DMS153 treated with DMSO at 0.1 percent for 48 hours (cell line): ENCODE measurements around the gene LRBA.

Source experiments
- DNase-seq: peaks from one replicate; lab custom pipeline; 2025; ENCODE audit not compliant: unreplicated experiment; lab: John Stamatoyannopoulos, UW

LRBA gene

DNA sequence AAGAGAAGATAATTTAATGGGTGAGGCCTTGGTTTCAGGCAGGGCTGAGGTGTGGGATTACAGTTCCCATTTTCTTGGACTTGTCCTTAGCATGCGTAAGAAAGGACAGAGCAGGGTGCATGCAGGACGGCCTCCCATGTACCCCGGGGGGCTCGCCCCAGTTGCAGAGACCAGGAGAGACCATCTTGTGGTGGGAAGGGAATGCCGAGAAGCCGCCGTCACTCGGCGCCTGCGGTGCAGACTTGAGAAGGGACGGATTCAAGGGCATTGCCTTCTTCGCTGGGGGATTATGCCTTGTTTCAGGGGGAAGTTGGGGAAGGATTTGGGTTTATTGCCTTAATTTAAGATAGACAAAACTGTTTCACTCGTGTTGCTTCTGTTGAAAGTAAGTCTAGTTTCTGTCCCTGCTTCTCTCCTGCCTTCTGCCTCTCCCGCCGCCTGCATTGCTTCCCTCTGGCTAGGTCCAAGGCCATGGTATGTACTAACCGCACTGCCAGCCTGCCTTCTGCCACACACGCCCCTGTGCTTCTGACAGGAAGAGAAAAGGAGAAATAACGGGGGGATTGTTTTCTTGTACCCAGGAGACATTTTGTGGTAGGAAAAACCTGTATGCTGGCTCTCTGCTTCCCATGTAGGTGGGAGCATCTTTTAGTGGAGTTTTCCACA, 761.0 kb downstream of the LRBA start:
- DNase-seq = no peak

DNA sequence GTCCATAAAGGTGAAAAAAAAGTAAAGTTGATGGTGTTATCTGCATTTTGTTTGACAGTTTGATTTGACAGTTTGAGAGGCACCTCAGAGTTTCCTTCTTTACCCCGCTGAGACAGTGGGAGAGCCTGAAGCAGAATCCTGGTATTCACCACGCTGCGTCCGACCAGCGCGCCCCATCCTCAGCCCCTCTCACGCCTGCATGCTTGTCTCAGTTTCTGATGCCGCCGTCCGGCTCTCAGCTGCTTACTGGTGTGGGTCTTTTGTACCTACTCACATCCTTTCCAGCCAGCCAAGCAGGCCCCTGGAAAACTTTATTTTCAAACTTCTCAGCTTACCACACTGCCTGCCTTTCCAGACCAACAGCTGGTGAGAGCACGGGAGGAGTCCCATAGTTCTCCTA, 761.7 kb downstream of the LRBA start:
- DNase-seq = no peak

GRCh38 chr4:150252741-150253140, 762.3 kb downstream of the LRBA start:
- no peak for DNase-seq

DNA sequence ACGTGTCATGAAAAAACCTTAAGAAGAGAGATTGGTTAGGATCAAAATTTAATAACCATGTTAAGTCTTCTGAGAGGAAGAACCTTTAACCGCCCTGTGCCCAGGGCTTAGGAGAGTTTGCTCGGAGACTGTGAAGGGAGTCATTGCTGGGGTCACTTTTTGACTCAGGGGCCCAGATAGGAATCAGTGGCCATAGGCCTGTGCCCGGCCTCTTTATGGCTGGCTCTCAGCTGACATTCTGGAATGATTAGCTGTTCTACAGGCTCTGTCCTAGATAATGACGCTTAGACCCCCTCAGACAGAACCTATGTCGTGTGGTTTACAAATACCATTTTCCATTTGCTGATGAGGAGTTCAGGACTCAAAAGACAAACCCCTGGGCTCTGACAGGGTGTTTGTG, 762.8 kb downstream of the LRBA start:
- no peak for DNase-seq

- no peak for DNase-seq
Measured at GRCh38 chr4:150251752-150252190, 763.3 kb downstream of the LRBA start.

DNA sequence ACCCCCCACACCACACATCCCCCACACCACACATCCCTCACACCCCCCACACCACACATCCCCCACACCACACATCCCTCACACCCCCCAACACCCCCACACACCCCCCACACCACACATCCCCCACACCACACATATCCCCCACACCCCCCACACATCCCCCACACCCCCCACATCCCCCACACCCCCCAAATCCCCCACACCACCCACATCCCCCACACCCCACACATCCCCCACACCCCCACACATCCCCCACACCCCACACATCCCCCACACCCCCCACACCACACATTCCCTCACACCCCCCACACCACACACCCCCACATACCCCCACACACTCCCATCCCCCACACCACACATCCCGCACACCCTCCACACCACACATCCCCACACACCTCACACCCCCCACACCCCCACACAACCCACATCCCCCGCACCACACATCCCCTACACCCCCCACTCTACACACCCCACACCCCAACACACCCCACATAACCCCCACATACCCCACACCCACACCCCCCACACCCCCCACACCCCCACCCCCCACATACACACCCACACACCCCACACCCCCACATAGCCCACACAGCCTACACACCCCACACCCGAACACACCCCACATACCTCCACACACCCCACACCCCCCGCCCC, 764.0 kb downstream of the LRBA start:
- DNase-seq = no peak

DNA sequence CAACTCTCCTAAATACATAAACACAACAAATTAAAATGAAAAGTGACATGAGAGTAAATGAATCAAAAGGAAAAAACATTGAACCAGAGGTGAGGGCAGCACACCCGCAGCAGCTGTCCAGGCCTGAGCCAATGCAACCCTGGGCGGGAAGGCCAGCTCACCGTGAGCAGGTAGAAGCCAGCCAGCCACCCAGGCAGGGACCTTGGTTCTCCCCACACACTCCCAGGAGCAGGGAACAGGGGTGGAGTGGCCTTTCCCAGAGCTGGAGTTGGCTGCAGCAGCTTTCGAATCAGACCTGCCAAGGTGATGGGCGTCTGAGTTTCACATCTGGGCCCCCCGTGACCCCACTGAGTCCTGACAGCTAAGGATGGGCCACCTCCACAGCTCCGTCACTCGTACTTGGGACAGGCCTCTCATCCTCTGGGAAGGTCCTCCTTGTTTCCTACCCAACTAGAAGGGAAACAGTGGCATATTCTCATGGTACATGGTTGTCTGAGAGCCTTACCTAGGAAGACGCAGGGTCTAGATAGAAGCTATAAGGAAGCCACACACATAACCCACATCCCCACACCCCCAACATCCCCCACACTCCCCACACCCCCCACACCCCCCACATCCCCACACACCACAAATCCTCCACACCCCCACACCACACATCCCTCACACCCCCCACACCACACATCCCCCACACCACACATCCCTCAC, 764.6 kb downstream of the LRBA start:
- DNase-seq = no peak

DNA sequence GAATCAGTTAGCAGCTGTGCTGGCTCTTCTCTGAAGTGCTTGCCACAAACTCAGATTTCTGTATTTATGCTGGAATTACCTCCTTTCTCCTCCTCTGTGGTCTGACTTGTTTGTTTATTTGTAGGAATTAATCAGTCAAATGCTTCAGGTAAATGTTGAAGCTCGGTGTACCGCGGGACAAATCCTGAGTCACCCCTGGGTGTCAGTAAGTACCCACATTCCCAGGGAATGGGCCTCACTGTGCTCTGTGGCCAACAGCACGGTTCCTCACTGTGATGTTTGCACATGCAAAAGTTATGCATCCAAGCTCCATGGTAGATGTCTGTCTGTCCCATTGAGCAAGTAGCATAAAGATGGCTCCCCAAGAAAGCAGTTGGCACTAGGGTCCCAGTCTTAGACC, 766.9 kb downstream of the LRBA start:
- DNase-seq = no peak

DNA sequence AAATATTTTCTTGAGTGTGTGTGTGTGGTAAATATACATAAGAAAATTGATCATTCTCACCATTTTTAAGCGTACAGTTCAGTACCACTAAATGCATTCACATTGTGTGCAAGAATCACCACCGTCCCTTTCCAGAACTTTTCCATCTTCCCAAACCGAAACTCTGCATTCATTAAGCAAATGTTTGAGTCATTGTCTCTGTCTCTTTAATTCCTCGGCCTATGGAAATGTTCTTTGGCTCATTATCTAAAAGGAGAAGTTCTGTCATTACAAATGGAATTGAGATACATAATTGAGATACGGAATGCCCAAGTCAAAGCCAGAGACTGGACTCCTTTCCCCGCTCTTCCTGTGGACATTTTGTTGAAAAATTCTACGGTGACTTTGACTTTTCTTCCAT, 767.9 kb downstream of the LRBA start:
- DNase-seq = no peak

DNA sequence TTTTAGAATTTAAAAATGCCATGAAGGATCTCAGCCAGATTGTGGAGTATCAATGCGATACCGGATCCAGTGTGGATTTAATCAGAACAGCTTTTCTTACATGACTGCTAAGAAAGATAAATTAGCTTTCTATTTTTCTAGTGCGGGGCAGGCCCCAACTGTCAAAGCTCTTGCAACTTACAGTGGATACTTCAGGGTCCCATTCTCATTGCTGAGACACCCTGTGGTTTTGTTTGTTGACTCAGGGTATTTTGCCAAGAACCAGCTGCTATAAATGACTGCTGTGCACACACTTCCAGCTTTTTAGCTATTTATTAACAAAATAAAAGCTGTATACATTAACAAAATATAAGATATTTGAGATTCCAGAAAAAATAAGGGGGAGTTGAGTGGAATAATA, 770.5 kb downstream of the LRBA start:
- no peak for DNase-seq

DNA sequence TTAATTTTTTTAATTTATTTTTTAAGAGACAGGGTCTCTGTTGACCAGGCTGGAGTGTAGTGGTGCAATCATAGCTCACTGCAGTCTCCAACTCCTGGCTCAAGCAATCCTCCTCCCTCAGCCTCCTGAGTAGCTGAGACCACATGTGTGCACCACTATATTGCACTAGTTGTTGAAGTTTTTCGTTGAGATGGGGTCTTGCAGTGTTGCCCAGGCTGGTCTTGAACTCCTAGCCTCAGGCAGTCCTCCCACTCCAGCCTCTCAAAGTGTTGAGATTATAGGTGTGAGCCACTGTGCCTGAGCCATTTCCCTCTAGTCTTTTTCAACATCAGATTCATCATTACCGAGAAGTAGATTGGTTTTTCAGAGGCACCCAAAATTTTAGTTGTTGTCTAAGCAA, 771.2 kb downstream of the LRBA start:
- no peak for DNase-seq

DNA sequence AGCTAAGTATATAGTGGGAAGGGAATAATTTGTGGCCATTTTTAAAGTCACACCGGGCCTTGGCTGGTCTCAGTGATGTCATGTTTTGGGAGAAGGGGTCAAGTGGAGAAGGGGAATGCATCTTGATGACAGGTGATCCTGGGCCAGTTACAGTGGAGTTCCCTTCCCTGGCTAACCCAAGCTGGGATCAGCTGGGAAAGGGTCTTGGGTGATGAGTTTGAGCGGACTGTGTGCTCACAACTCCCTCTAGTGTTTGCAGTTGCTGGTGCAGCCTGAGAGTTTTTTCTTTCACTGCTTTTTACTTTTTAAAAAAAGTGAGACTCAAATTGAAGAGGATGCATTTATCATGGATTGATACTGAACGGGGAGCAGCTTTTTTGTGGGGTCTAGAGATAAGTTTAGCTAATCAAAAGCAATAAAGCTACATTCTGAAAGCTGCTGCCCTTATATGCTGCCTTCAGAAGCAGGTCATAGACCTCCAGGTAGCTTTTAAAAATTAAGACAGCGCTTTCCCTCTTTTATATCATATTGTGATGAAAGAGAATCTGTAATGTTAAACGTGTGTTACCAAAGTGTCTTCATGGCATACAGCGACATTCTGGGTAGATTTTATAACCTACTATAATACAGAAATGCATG, 772.1 kb downstream of the LRBA start:
- DNase-seq = peak; percentile 33

GRCh38 chr4:150240011-150240410, 775.1 kb downstream of the LRBA start:
- DNase-seq = no peak

GRCh38 chr4:150238591-150238990, 776.5 kb downstream of the LRBA start:
- no peak for DNase-seq

DNA sequence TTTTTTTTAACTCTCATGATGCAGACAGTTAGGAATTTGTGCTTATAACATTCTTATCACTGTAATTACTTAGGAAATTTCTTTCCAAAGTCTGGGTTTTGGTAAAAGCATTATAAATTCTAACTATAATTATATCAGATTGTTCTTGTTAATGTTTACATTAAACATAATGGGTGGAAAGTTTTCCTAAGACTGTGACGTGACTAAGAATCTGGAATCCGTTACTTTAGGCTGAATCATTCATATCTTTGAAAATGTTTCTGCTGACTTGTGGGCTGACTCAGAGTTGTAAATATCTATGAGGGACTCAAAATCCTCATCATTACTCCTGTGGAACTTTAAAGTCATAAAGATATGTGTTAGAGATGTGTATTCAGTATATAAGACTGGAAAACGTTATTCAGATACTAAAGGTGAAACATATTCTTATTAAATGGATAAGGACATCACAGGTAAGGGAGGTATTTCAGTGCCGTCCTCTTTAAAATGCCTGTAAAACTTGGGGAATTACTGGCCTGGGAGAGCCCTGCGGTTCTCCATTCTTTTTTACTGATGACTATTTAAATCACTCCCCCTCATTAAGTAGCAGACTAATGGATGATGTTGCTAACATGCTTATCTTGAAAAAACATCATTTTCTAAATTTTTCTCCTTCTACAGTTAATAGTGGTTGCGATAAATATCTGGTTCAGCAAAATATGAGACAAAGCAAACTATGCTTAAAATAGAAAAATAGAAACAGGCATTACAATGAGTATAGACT, 777.8 kb downstream of the LRBA start:
- DNase-seq = no peak

- no peak for DNase-seq
Measured at GRCh38 chr4:150236626-150237025, 778.5 kb downstream of the LRBA start.

DNA sequence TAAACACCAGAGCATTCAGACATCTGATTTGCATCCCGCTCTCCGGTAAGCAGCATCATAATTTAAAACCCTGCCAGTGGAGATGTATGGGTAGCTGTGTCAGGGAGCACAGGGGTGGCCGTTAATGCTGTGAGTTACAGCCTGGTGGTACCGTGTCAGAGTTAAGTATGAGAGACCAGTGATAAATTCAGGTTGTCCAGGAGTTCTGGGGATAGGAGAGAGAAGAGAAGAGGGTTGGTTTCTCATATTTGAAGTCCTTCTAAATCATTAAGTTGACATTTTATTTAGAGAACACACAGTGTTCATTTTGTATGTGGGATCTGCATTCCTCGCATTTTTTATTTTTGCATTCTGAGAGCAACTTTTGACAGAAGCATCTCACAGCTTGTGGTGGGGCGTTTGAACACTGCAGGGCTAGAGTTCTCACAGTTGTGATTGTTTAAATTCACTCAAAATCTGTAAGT, 779.2 kb downstream of the LRBA start:
- no peak for DNase-seq

DNA sequence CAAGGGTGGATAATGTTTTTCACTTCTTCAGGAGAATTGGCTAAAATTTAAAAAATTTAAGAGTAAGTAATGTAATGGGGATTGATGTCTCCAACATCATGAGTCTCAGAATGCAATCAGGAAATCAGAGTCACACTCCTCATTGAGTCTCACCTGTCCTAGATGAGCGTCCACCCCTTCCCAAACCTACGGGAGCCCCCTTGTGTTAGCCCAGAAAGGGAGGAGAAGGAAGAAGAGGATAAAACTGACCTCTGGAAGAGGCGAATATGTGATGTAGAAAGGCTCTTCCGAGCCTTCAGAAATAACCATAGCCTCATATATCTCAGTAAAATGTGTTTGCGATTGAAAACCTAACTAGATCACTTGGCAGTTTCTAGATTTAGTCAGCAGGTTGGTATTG, 779.8 kb downstream of the LRBA start:
- DNase-seq = no peak

DNA sequence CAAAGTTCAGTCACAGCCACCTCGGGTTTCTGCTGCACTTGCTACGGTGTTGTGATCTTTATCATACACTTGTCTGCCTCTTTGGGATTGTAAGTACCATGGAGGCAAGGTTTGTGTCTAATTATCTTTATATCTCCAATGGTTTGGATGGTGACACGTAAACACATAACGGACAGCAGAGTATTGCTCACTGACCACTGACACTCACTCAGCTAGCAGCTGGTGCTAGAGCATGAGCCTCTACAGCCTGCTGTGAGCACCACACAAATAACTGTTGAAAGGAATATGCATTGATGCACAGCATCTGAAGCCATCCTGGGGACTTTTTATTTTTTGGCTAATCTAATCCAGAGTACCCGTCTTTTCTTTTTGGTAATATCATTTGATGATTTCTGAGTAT, 780.8 kb downstream of the LRBA start:
- no peak for DNase-seq

GRCh38 chr4:150232029-150232428, 783.1 kb downstream of the LRBA start:
- peak; percentile 9 for DNase-seq
